ENCODE measurements around the gene NSRP1.
"Not testable (repeated sequence)": the region's sequence is repeated elsewhere in the genome, so short reads cannot be mapped to it uniquely, and the experiment has no call there.

NSRP1 gene

GRCh38 chr17:30188211-30188939 lies 71.8 kb downstream of the NSRP1 start:
- DNase-seq = no peak

GRCh38 chr17:30191072-30191471 lies 74.5 kb downstream of the NSRP1 start:
- DNase-seq = no peak

DNA sequence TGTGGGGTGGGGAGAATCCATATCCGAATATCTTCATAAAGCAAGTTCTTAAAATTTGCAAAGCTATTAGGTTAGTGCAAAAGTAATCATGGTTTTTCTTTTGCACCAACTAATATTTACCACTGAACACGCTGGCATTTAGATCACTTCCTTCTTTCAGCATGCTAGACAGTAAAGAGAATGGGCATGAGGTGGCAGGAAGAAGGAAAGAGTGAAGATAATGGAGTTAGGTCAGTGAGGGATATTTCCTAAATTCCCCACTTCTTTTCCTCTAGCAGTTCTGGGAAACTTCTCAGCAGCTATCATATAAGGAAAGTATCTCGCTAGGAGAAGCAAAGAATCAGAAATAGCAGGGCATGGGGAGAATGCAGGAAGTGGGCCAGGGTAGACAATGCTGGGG lies 79.9 kb downstream of the NSRP1 start:
- DNase-seq = no peak

GRCh38 chr17:30197416-30197815 lies 80.8 kb downstream of the NSRP1 start:
- DNase-seq = no peak

DNA sequence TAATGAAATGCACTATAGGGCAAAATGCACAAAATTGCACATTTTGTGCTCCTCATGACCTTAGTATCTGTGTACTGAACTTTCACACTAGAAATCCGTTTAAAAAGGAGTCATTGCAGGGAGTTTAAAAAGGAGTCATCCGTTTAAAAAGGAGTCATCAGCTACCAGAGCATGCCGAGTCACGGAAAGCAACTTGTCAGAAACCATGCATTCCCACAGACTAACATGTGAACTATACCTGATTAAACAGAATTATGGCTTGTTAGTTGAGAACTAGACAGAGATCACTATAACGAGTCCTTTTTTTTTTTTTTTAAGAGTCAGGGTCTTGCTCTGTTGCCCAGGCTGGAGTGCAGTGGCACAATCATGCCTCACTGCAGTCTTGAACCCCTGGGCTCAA lies 83.0 kb downstream of the NSRP1 start:
- DNase-seq = no peak

DNA sequence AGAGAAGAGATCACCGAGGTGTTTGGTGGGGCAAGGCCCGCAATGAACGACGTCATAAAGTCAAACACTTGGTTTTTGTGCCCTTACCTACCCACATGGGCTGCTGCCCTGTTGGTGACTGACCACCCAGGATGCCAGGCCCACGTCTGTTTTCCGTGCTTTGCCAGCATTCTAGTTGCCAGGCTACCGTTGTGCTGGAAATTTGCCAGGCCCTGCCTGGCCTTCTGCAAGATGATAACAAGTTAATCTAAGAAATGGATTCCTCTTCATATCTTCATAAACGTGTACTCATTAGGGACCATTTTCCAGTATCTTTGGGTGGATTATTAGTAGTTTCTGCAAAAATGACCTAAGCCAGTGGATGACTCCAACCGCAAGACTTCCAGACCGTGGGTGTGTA lies 83.5 kb downstream of the NSRP1 start:
- no peak for DNase-seq

GRCh38 chr17:30200656-30201055 lies 84.0 kb downstream of the NSRP1 start:
- DNase-seq = not testable (repeated sequence)

- no peak for DNase-seq
Observed at GRCh38 chr17:30203471-30203981, 86.9 kb downstream of the NSRP1 start.

DNA sequence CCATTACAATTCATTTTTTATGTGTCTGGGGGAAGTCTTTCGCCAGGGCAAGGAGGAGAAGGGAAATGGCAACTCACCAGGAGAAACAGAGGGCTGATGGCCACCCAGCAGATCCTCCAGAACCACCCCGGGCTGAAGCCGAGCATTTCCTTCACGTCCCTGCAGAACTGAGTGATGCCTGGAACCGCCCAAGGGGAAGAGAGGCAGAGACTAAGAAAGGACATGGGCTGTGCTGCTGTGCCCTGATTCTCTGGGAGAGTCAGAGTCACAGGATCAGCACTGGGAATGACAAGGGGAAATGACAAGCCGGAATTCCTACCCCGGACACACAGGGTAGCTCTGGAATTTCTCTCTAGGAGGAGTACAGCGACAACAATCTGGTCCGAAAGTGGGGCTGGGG lies 91.0 kb downstream of the NSRP1 start:
- DNase-seq = no peak

DNA sequence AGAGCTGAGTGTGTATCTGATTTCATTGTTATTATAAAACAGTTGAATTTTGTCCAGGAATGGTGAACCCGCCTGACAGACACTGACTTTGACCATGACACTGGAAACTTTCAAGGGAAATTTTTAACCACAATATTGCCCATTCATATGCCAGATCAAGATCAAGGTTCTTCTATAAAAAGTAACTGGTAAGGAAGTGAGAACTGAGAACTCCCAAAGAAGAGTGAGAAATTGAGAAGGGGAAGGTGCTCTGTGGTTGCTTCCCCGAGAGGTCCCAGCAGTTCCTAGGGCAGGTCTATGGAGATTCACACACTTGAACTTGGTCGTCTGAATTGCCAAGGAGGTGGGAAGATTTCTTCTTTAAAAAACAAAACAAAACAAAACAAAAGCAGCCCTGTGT lies 91.6 kb downstream of the NSRP1 start:
- no peak for DNase-seq

DNA sequence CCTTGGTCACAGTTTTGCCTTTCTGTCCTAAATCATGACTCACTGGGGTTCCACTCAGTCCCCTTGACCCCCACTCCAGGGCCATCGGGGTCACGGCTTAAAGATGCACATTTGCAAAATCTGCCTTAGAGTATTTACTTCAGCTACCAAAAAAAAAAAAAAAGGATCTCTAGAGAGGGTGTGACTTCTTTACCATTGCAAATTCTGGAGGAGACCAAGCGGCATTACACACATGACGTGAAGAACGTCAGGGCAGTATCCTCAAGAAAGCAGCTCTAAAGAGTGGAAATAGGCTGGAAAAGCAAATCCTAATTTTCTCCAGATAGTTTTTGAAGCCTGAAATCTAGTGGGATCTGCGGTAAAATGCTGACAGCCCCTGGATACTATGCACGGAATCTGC lies 93.3 kb downstream of the NSRP1 start:
- DNase-seq = no peak

DNA sequence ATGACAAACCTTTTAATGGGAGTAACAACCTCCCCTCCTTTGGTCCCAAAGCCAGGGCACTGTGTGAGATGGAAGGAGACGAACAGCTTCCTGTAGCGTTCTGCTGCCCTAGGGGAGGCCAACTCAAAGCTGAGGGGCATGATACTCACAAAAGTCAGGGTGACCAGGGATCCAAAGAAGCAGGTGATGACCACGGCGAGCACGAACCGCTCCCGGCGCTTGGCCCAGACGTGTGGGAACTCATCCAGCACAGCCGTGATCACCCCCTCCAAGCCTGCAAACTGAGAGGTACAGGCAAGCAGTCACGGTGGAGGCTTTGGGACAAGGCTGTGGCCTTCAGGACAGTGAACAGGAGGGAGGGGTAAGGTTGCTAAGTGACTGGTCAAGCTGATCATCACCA lies 93.8 kb downstream of the NSRP1 start:
- no peak for DNase-seq

DNA sequence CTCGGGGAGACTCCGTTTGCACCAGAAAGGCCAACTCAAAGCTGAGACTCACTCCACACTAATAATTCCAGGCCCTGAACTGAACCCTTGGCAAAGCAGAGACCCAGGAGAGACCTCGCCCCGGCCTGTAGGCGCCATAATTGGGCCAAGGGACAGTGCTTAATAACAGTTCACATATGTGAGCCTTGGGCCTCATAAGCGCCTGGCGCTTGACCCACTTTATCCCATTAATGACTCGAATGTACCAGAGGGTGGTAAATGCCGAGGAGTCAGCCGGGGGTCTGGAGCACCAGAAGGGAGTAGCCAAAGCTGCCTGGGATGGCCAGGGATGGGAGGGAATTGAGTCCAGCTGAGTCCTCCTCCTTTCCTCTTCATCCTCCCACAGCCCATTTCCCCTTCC lies 94.3 kb downstream of the NSRP1 start:
- DNase-seq = no peak

GRCh38 chr17:30211371-30211770 lies 94.8 kb downstream of the NSRP1 start:
- DNase-seq = no peak

- no peak for DNase-seq
Observed at GRCh38 chr17:30212750-30213149, 96.1 kb downstream of the NSRP1 start.

GRCh38 chr17:30217054-30217453 lies 100.4 kb downstream of the NSRP1 start:
- no peak for DNase-seq

DNA sequence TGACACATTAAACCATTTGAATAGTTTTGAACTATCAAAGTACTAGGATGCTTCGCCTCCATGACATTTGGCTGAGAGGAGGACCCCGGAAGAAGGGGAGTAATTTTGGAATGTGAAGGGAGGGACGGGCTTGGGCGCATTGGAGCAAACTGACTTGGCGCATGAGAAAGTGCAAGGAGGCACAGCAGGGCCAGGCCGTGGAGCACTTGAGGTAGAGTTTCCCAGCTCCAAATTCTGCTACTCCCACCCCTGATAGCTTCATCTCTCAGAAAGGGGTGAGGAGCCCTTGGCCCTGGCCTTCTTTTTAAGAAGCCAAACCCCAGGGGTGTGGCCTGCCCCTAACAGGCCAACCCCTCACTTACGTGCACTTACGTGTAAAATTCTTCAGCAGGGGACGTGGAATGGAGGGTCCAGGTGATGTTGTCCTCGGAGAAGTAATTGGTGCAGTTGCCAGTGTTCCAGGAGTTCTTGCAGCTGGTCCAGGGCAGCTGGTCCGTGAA lies 101.2 kb downstream of the NSRP1 start:
- DNase-seq = no peak

- DNase-seq = no peak
Observed at GRCh38 chr17:30218799-30219198, 102.2 kb downstream of the NSRP1 start.

- DNase-seq = no peak
Observed at GRCh38 chr17:30219315-30219714, 102.7 kb downstream of the NSRP1 start.

DNA sequence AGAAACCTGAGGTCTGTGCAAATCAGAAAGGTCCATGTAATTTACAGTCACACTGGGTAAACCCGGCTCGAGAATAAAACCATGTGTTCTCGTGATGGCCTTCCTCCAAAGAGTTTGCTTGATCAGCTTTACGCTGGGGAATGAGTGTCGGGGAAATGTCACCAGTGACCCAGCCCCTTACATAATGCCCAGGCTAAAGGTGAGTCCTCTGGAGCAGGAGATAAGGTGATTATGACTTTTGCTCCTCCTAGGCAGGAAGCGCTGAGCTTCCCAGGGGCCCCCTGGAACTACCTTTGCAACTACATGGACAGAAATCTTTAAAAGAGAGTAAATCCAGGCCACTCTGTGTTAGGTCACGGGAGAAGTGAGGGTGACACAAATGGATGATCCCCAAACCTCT lies 103.2 kb downstream of the NSRP1 start:
- DNase-seq = no peak

GRCh38 chr17:30220414-30220813 lies 103.8 kb downstream of the NSRP1 start:
- DNase-seq = no peak

DNA sequence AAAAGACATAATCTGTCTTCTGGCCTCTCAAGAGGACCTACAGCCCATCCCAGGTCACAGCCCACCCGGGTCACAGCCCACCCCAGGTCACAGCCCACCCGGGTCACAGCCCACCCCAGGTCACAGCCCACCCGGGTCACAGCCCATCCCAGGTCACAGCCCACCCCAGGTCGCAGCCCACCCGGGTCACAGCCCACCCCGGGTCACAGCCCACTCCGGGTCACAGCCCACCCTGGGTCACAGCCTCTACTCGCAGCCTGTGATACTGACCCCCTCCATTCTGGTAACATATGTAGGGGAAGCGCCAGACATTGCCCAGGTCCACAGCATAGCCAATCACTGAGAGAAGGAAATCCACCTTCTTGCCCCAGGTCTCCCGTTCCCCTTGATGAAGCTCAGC lies 104.7 kb downstream of the NSRP1 start:
- no peak for DNase-seq

- DNase-seq = no peak
Observed at GRCh38 chr17:30222251-30222650, 105.6 kb downstream of the NSRP1 start.

DNA sequence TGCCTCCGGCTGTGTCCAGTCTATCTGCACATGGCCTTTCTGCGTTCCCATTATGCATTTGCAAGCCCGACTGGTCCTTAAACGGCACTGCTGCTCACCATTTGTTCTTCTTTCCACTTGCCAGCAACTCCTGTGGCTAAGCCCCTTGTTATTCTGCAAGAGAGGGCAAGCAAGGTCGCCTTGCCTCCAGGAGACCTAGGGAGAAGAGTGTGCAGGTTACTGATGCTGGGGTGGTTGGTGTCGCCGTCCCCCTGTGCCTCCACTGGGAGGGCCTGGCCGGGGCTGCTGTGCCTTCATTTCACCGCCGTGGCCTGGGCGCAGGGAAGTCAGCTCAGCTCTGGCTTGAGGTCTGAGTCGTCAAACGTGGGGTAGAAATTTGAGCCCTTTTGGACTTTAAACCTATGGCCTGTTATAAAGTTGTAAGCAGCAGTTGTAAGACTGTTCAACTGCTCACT lies 106.1 kb downstream of the NSRP1 start:
- no peak for DNase-seq

DNA sequence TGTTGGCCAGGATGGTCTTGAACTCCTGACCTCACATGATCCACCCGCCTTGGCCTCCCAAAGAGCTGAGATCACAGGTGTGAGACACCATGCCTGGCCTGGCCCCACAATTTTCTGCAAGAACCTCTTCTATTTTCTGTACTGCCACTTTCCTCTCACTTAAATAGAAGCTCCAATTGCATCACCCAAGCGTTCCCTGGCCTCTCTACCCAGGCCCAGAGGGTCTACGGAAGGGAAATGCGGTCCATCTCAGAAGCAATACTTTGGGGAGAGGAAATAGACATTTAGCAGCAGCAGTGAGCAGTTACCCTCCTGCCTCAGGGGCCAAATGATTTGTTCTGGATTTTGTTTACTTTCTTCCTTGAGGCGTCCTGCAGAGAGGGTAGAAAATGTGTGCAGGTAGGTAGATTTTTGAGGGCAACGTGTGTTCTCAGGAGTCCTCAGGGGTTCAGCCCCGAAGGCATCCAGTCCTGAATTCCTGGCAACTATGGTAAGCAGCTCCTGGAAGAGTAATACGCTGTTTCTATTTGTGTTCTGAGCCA lies 107.9 kb downstream of the NSRP1 start:
- no peak for DNase-seq
